Measurements from ENCODE around the gene COL23A1. TPM values are rescaled to one million over a fixed set of nuclear protein-coding genes. Genes with fewer than 3 reads are reported as not detected.

Gene COL23A1
- polyA plus RNA-seq, 3 donors, result 0.11 to 0.21 TPM; not detected in 1

GRCh38 chr5:178267245-178267644 lies 322.9 kb downstream of the COL23A1 start:
- 80% methylated on average over 6 of the region's 6 CpGs for WGBS (ENCODE audit: insufficient coverage)
- no peak for TF ChIP-seq CTCF (IDR thresholded peaks at IDR 0.05)
- Histone ChIP-seq H3K27me3 (ENCODE audit: control insufficient read depth in 2 of 2, insufficient read depth in 2 of 2, low read length in 2 of 2) (no peaks in the 10 kb centered on the region), H3K36me3 (replicated peaks in 1 of 2; ENCODE audit: control insufficient read depth in 1 of 2, insufficient read depth in 2 of 2, low read length in 2 of 2) (no peaks in the 10 kb centered on the region), H2AFZ (ENCODE audit: insufficient read depth, low read depth, low read length, poor library complexity, severe bottlenecking) (no peak overlapping the region), H3K27ac (ENCODE audit: low read depth in 1 of 2, low read length in 2 of 2) (no peak overlapping the region), H3K4me1 (ENCODE audit: control insufficient read depth in 1 of 2, insufficient read depth in 2 of 2, low read length in 2 of 2) (no peaks in the 10 kb centered on the region), H4K20me1 (ENCODE audit: insufficient read depth, low read length) (no peaks in the 10 kb centered on the region), H3K9ac (ENCODE audit: insufficient read depth, low read length, poor library complexity, severe bottlenecking) (no peak overlapping the region), H3K4me2 (replicated peaks; ENCODE audit: extremely low read depth, low read length, poor library complexity, severe bottlenecking) (no peak overlapping the region), H3K79me2 (ENCODE audit: insufficient read depth, low read length) (no peaks in the 10 kb centered on the region), H3K9me3 (replicated peaks in 1 of 2; ENCODE audit: control insufficient read depth in 1 of 2, insufficient read depth in 1 of 2, low read length in 2 of 2) (no peaks in the 10 kb centered on the region), H3K4me3 (replicated peaks in 1 of 3; ENCODE audit: low read depth in 2 of 3, low read length in 3 of 3) (no peak overlapping the region)
- H3K27ac Mint-ChIP-seq, result no peak overlapping the region
- intact Hi-C loops (cut with micrococcal nuclease), result no loop called here
- peaks cover 0 to 3% (median 0%) of the 10 kb centered on the region in 7 donors for H3K9me3 Mint-ChIP-seq
- H3K36me3 Mint-ChIP-seq, result no peaks in the 10 kb centered on the region
- no peak for DNase-seq
- H3K27me3 Mint-ChIP-seq (ENCODE audit: low read depth in 3 of 3), result peaks cover 0 to 6% (median 0%) of the 10 kb centered on the region in 3 donors
- no peaks in the 10 kb centered on the region for H3K4me1 Mint-ChIP-seq
- no peak overlapping the region for H3K4me3 Mint-ChIP-seq

- H3K9ac ChIP-seq (ENCODE audit: insufficient read depth, low read length, poor library complexity, severe bottlenecking), result no peak overlapping the region
- no peak overlapping the region for H3K27ac Mint-ChIP-seq
- DNase-seq, result no peak
- no peaks in the 10 kb centered on the region for H3K36me3 ChIP-seq (replicated peaks in 1 of 2; ENCODE audit: control insufficient read depth in 1 of 2, insufficient read depth in 2 of 2, low read length in 2 of 2)
- intact Hi-C loops (cut with micrococcal nuclease), result no loop called here
- H3K4me1 Mint-ChIP-seq, result no peaks in the 10 kb centered on the region
- H4K20me1 ChIP-seq (ENCODE audit: insufficient read depth, low read length), result no peaks in the 10 kb centered on the region
- no peaks in the 10 kb centered on the region for H3K27me3 ChIP-seq (ENCODE audit: control insufficient read depth in 2 of 2, insufficient read depth in 2 of 2, low read length in 2 of 2)
- H3K27ac ChIP-seq (ENCODE audit: low read depth in 1 of 2, low read length in 2 of 2), result no peak overlapping the region
- no peak overlapping the region for H3K4me3 ChIP-seq (replicated peaks in 1 of 3; ENCODE audit: low read depth in 2 of 3, low read length in 3 of 3)
- peaks cover 0 to 3% (median 0%) of the 10 kb centered on the region in 7 donors for H3K9me3 Mint-ChIP-seq
- H2AFZ ChIP-seq (ENCODE audit: insufficient read depth, low read depth, low read length, poor library complexity, severe bottlenecking), result no peak overlapping the region
- H3K4me1 ChIP-seq (ENCODE audit: control insufficient read depth in 1 of 2, insufficient read depth in 2 of 2, low read length in 2 of 2), result no peaks in the 10 kb centered on the region
- H3K4me3 Mint-ChIP-seq, result no peak overlapping the region
- H3K36me3 Mint-ChIP-seq, result no peaks in the 10 kb centered on the region
- no peak overlapping the region for H3K4me2 ChIP-seq (replicated peaks; ENCODE audit: extremely low read depth, low read length, poor library complexity, severe bottlenecking)
- no peaks in the 10 kb centered on the region for H3K79me2 ChIP-seq (ENCODE audit: insufficient read depth, low read length)
- peaks cover 0 to 6% (median 0%) of the 10 kb centered on the region in 3 donors for H3K27me3 Mint-ChIP-seq (ENCODE audit: low read depth in 3 of 3)
- TF ChIP-seq CTCF (IDR thresholded peaks at IDR 0.05), result no peak
- 96% methylated on average over 8 of the region's 10 CpGs for WGBS (ENCODE audit: insufficient coverage)
- no peaks in the 10 kb centered on the region for H3K9me3 ChIP-seq (replicated peaks in 1 of 2; ENCODE audit: control insufficient read depth in 1 of 2, insufficient read depth in 1 of 2, low read length in 2 of 2)
Observed at GRCh38 chr5:178266581-178266980, 323.6 kb downstream of the COL23A1 start.
